ENCODE results near the gene PAPOLA.

GRCh38 chr14:96616161-96616721 is 114.1 kb downstream of the PAPOLA start:
- TF ChIP-seq CTCF (conservative IDR thresholded peaks at IDR 0.05; ENCODE audit: low read depth in 2 of 2) (no peak), REST (IDR thresholded peaks at IDR 0.05; ENCODE audit: unreplicated experiment) (no peak), EZH2 (IDR thresholded peaks at IDR 0.05; ENCODE audit: low read depth, unreplicated experiment) (no peak), POLR2AphosphoS5 (IDR thresholded peaks at IDR 0.05; ENCODE audit: low read depth) (no peak), EZH2phosphoT487 (IDR thresholded peaks at IDR 0.05; ENCODE audit: unreplicated experiment) (no peak), JUNB (IDR thresholded peaks at IDR 0.05; ENCODE audit: unreplicated experiment) (no peak), ZNF114 (CRISPR knock-in tag; IDR thresholded peaks at IDR 0.05) (no peak)

Measured in GM23338 (cell line).